Activated naive CD4-positive, alpha-beta T cell treated with anti-CD3 and anti-CD28 coated beads for 36 hours (primary cell): Measurements from ENCODE around the gene EGFLAM. TPM values are rescaled to one million over a fixed set of nuclear protein-coding genes. Genes with fewer than 3 reads are reported as not detected.

ENCODE experiments used
- CTCF ChIA-PET: fragments of 350-600 bp; sonication (Branson Sonifier 250); formaldehyde crosslinking; loops from one replicate; lab custom pipeline; 2021; ENCODE audit warnings: antibody characterized with exemption; lab: Charles Lee
- DNase-seq: peaks from one replicate; pipeline ENCODE4 v3.0.0-alpha.2; 2020
- H3K27ac Mint-ChIP-seq: one replicate; pipeline ENCODE4 v1.8.0; 2021; ENCODE audit warnings: mild to moderate bottlenecking, mixed read lengths
- H3K27me3 Mint-ChIP-seq: one replicate; pipeline ENCODE4 v1.8.0; 2021; ENCODE audit warnings: low read depth, mixed read lengths
- H3K36me3 Mint-ChIP-seq: one replicate; pipeline ENCODE4 v1.8.0; 2021; ENCODE audit warnings: low read depth, mixed read lengths
- H3K4me1 Mint-ChIP-seq: one replicate; pipeline ENCODE4 v1.8.0; 2021; ENCODE audit warnings: low read depth, mixed read lengths
- H3K4me3 Mint-ChIP-seq: one replicate; pipeline ENCODE4 v1.8.0; 2021; ENCODE audit warnings: mild to moderate bottlenecking, moderate library complexity, mixed read lengths
- H3K9me3 Mint-ChIP-seq: one replicate; pipeline ENCODE4 v1.8.0; 2021; ENCODE audit warnings: mixed read lengths
- intact Hi-C: fragments of 100-400 bp; cut with micrococcal nuclease; formaldehyde crosslinking; loops from one replicate; pipeline ENCODE4 v1.15.1; 2023
- total RNA-seq, 2 experiments: library from RNA; stranded (reverse); gene quantifications; one replicate each; pipeline ENCODE4 v1.2.3, GENCODE V29; 2021

EGFLAM gene
- total RNA-seq = not detected

GRCh38 chr5:38258319-38259061 is at the start of gene EGFLAM:
EGFLAM (plus strand) TSS chr5:38258559; CDS start chr5:38258755, 196 bp downstream.
- H3K36me3 Mint-ChIP-seq = no peaks in the 10 kb centered on the region
- peak; percentile 20 for DNase-seq

DNA sequence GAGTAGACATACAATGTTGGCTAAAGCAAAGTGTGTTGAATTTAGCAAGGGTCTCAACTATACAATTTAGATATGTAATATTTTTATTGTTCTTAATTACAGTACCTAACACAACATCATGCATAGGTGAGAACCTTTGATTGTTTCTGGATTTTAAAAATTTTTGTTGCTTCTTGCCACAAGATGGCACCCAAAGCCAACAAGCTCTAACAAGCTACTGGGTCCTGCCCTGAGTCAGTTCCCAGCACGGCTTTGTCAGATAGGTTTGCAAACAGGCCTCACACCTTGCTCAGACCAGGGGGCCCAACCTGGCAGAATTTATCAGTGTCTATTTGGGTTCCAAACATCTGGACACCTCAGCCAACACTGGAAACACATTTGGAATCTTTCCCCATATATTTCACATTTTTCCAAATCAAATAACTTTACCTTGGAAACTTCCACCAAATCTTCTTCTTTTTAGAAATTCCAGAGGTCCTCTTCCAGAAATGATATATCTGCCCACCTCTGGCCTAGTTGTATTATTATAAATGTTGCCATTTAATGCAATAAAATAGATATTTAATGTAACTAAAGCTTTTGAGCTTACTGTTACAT is 49.5 kb upstream of the EGFLAM start:
- Mint-ChIP-seq H3K36me3 (no peaks in the 10 kb centered on the region), H3K4me1 (no peaks in the 10 kb centered on the region), H3K27me3 (peaks cover 28% of the 10 kb centered on the region), H3K9me3 (peaks cover 2% of the 10 kb centered on the region), H3K4me3 (no peak overlapping the region), H3K27ac (no peak overlapping the region)
- peak; percentile 44 for DNase-seq
- intact Hi-C loops = loop anchor here (1.0 to 5.0 kb wide), 2 partner anchors 195 to 603 kb away; no protein-coding TSS in a partner anchor
- CTCF ChIA-PET = interaction anchor here (1.4 kb wide), 1 partner anchor 16 kb away, joined by 7 read pairs; no protein-coding TSS in a partner anchor

More at GRCh38 chr5:38258319-38259061, at the start of gene EGFLAM:
- peaks cover 7% of the 10 kb centered on the region for H3K4me1 Mint-ChIP-seq
- no peak within 1 kb of the TSS for H3K27ac Mint-ChIP-seq
- H3K4me3 Mint-ChIP-seq = peak within 1 kb of the TSS; percentile 41
- CTCF ChIA-PET = no interaction called here
- H3K27me3 Mint-ChIP-seq = peaks cover 57% of the 10 kb centered on the region
- intact Hi-C loops = no loop called here
- no peaks in the 10 kb centered on the region for H3K9me3 Mint-ChIP-seq

GRCh38 chr5:38210676-38211353 is 47.5 kb upstream of the EGFLAM start:
- Mint-ChIP-seq H3K36me3 (no peaks in the 10 kb centered on the region), H3K27ac (no peak overlapping the region), H3K9me3 (peaks cover 2% of the 10 kb centered on the region), H3K27me3 (peaks cover 12% of the 10 kb centered on the region), H3K4me1 (no peaks in the 10 kb centered on the region), H3K4me3 (no peak overlapping the region)
- no peak for DNase-seq
- CTCF ChIA-PET = interaction anchor here (0.8 to 1.4 kb wide), 3 partner anchors 9 to 19 kb away, joined by 3 read pairs; no protein-coding TSS in a partner anchor
- intact Hi-C loops = no loop called here

DNA sequence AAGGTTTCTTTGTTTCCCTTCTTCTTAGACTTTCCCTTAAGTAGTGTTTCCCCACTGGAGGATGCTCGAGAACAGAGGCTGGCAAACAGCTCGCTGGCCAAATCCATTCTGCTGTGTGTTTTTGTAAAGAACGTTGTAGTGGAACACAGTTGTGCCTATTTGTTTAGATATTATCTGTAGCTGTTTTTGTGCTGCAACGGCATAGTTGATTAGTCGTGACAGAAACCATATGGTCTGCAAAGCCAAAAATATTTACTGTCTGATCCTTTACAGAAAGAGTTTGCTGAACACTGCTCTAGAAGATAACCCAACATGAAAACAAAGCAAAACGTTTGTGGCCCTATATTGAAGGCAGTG is 47.0 kb upstream of the EGFLAM start:
- no peak for DNase-seq
- H3K9me3 Mint-ChIP-seq = peaks cover 2% of the 10 kb centered on the region
- peaks cover 15% of the 10 kb centered on the region for H3K27me3 Mint-ChIP-seq
- no peaks in the 10 kb centered on the region for H3K36me3 Mint-ChIP-seq
- intact Hi-C loops = no loop called here
- H3K4me1 Mint-ChIP-seq = no peaks in the 10 kb centered on the region
- no peak overlapping the region for H3K4me3 Mint-ChIP-seq
- no peak overlapping the region for H3K27ac Mint-ChIP-seq
- CTCF ChIA-PET = interaction anchor here (0.8 to 1.4 kb wide), 2 partner anchors 10 to 19 kb away, joined by 3 read pairs; no protein-coding TSS in a partner anchor

DNA sequence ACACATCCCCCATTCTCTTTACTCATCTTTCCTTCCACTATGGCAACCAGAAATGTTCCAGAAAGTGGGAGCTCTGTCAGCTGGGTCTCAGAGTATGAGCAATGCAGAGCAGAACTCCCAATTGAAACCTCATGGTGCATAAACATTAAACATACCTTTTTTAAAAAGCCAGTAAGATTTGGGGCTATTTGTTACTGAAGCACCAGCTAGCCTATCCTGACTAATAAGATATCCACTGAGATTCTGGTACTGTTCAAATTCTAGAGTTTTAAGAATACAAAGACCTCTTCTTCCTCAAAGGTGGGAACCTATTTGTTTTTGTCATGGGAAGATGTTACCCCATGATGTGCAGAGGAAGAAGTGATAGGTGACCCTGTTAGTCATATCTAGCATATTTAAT is 46.1 kb upstream of the EGFLAM start:
- CTCF ChIA-PET = no interaction called here

DNA sequence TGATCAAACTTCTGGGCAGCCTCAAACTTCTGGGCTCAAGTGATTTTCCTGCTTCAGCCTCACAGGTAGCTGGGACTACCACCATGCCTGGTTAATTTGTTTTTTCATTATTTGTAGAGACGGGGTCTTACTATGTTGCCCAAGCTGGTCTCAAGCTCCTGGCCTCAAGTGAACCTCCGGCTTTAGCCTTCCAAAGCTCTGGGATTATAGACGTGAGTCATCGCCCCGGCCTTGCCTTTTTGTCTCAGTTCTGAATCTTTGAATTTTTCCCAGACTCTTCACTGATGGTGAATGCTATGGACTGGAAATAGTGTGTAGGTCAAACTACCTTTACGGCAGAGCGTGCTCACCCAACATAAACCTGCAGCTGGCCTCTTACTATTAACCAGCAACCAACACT is 32.3 kb upstream of the EGFLAM start:
- intact Hi-C loops = no loop called here
- no peaks in the 10 kb centered on the region for H3K4me1 Mint-ChIP-seq
- CTCF ChIA-PET = no interaction called here
- H3K4me3 Mint-ChIP-seq = no peak overlapping the region
- no peak for DNase-seq
- peaks cover 2% of the 10 kb centered on the region for H3K9me3 Mint-ChIP-seq
- H3K27ac Mint-ChIP-seq = no peak overlapping the region
- H3K27me3 Mint-ChIP-seq = no peaks in the 10 kb centered on the region
- no peaks in the 10 kb centered on the region for H3K36me3 Mint-ChIP-seq

More for the DNA sequence above, 46.1 kb upstream of the EGFLAM start:
- H3K27ac Mint-ChIP-seq = no peak overlapping the region
- peaks cover 12% of the 10 kb centered on the region for H3K27me3 Mint-ChIP-seq
- H3K4me3 Mint-ChIP-seq = no peak overlapping the region
- no peaks in the 10 kb centered on the region for H3K4me1 Mint-ChIP-seq
- intact Hi-C loops = no loop called here
- DNase-seq = no peak
- no peaks in the 10 kb centered on the region for H3K36me3 Mint-ChIP-seq
- H3K9me3 Mint-ChIP-seq = peaks cover 2% of the 10 kb centered on the region

GRCh38 chr5:38228914-38229313 is 29.4 kb upstream of the EGFLAM start:
- peaks cover 1% of the 10 kb centered on the region for H3K9me3 Mint-ChIP-seq
- no peak for DNase-seq
- no peak overlapping the region for H3K27ac Mint-ChIP-seq
- peaks cover 2% of the 10 kb centered on the region for H3K27me3 Mint-ChIP-seq
- H3K4me3 Mint-ChIP-seq = no peak overlapping the region
- H3K4me1 Mint-ChIP-seq = no peaks in the 10 kb centered on the region
- intact Hi-C loops = no loop called here
- CTCF ChIA-PET = no interaction called here
- no peaks in the 10 kb centered on the region for H3K36me3 Mint-ChIP-seq

- intact Hi-C loops = no loop called here
- H3K27me3 Mint-ChIP-seq = peaks cover 6% of the 10 kb centered on the region
- H3K36me3 Mint-ChIP-seq = no peaks in the 10 kb centered on the region
- H3K27ac Mint-ChIP-seq = no peak overlapping the region
- no peak for DNase-seq
- H3K9me3 Mint-ChIP-seq = peaks cover 13% of the 10 kb centered on the region
- H3K4me1 Mint-ChIP-seq = no peaks in the 10 kb centered on the region
- no peak overlapping the region for H3K4me3 Mint-ChIP-seq
- CTCF ChIA-PET = no interaction called here
Observed at GRCh38 chr5:38234737-38235136, 23.6 kb upstream of the EGFLAM start.

GRCh38 chr5:38237681-38238080 is 20.7 kb upstream of the EGFLAM start:
- CTCF ChIA-PET = no interaction called here
- Mint-ChIP-seq H3K36me3 (no peaks in the 10 kb centered on the region), H3K4me1 (no peaks in the 10 kb centered on the region), H3K9me3 (peaks cover 13% of the 10 kb centered on the region), H3K27ac (no peak overlapping the region), H3K27me3 (peaks cover 9% of the 10 kb centered on the region), H3K4me3 (no peak overlapping the region)
- no peak for DNase-seq
- intact Hi-C loops = no loop called here

DNA sequence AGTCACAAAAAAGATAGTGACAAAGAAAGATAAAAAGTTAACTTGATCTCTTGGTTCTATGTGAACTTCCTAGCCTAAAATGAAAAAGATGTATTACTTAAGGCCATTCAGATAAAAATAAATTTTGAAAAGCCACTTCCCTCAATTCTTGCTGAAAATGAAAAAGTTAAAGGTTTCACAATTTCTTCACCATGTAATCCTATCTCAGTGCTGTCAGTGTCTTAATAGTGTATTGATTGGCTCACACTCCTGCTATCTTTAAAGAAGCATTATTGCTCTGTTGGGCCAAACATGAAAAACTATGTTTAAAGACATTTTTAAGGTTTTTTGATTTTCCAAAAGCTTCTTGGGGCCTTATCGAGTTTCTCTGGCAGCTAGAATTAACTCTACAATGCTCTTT is 18.1 kb upstream of the EGFLAM start:
- H3K4me1 Mint-ChIP-seq = no peaks in the 10 kb centered on the region
- H3K27me3 Mint-ChIP-seq = peaks cover 11% of the 10 kb centered on the region
- H3K36me3 Mint-ChIP-seq = no peaks in the 10 kb centered on the region
- intact Hi-C loops = no loop called here
- peaks cover 5% of the 10 kb centered on the region for H3K9me3 Mint-ChIP-seq
- no peak for DNase-seq
- CTCF ChIA-PET = no interaction called here
- H3K4me3 Mint-ChIP-seq = no peak overlapping the region
- H3K27ac Mint-ChIP-seq = no peak overlapping the region

DNA sequence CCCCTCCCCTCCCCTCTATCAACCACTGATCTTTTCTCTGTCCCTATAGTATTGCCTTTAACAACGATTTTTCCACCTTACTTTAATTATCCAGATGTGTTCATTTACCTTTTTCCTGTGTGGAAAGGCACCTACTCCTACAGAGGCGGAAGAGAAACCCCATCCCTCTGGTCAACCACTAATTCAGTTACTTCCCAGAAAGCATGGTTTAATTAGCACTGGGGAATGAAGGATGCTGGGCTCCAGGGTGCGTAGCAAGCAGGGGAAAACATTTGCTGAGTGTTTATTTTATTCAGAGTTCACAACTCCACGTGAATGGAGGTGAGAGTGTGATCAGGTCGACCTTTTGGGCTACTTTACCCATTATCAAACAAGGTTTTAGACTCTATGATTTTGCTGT is 16.7 kb upstream of the EGFLAM start:
- H3K4me3 Mint-ChIP-seq = no peak overlapping the region
- CTCF ChIA-PET = no interaction called here
- intact Hi-C loops = no loop called here
- no peaks in the 10 kb centered on the region for H3K36me3 Mint-ChIP-seq
- no peaks in the 10 kb centered on the region for H3K9me3 Mint-ChIP-seq
- no peaks in the 10 kb centered on the region for H3K4me1 Mint-ChIP-seq
- H3K27me3 Mint-ChIP-seq = peaks cover 16% of the 10 kb centered on the region
- no peak for DNase-seq
- H3K27ac Mint-ChIP-seq = no peak overlapping the region

DNA sequence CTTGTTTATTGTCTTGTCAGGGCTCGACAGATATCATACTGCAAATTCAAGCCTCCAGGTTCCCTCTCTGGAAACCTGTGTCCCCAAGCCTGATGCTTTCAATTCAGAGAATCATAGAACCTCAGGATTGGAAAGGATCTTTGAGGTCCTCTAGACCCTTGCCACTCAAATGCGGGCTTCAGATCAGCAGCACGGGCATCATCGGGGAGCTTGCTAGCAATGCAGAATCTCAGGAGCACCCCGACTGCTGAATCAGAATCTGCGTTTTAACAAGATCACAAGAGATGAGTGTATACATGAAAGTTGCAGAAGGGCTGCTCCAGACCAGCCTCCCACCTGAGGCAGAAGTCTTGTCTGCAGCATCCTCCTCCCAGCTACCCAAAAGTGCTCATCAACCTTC is 13.1 kb upstream of the EGFLAM start:
- no peaks in the 10 kb centered on the region for H3K36me3 Mint-ChIP-seq
- intact Hi-C loops = no loop called here
- CTCF ChIA-PET = interaction anchor here (0.9 kb wide), 1 partner anchor 20 kb away, joined by 5 read pairs; no protein-coding TSS in a partner anchor

More for the DNA sequence above, 13.1 kb upstream of the EGFLAM start:
- H3K4me1 Mint-ChIP-seq = no peaks in the 10 kb centered on the region
- no peak for DNase-seq
- no peak overlapping the region for H3K27ac Mint-ChIP-seq
- H3K4me3 Mint-ChIP-seq = no peak overlapping the region
- no peaks in the 10 kb centered on the region for H3K9me3 Mint-ChIP-seq
- peaks cover 13% of the 10 kb centered on the region for H3K27me3 Mint-ChIP-seq
